ENCODE data around the gene ZNF639.
A peak's percentile ranks its signal among the peaks of the same experiment; 100 is the strongest.
"Not testable (repeated sequence)": the region's sequence is repeated elsewhere in the genome, so short reads cannot be mapped to it uniquely, and the experiment has no call there.

Gene ZNF639, protein sequence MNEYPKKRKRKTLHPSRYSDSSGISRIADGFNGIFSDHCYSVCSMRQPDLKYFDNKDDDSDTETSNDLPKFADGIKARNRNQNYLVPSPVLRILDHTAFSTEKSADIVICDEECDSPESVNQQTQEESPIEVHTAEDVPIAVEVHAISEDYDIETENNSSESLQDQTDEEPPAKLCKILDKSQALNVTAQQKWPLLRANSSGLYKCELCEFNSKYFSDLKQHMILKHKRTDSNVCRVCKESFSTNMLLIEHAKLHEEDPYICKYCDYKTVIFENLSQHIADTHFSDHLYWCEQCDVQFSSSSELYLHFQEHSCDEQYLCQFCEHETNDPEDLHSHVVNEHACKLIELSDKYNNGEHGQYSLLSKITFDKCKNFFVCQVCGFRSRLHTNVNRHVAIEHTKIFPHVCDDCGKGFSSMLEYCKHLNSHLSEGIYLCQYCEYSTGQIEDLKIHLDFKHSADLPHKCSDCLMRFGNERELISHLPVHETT

DNA sequence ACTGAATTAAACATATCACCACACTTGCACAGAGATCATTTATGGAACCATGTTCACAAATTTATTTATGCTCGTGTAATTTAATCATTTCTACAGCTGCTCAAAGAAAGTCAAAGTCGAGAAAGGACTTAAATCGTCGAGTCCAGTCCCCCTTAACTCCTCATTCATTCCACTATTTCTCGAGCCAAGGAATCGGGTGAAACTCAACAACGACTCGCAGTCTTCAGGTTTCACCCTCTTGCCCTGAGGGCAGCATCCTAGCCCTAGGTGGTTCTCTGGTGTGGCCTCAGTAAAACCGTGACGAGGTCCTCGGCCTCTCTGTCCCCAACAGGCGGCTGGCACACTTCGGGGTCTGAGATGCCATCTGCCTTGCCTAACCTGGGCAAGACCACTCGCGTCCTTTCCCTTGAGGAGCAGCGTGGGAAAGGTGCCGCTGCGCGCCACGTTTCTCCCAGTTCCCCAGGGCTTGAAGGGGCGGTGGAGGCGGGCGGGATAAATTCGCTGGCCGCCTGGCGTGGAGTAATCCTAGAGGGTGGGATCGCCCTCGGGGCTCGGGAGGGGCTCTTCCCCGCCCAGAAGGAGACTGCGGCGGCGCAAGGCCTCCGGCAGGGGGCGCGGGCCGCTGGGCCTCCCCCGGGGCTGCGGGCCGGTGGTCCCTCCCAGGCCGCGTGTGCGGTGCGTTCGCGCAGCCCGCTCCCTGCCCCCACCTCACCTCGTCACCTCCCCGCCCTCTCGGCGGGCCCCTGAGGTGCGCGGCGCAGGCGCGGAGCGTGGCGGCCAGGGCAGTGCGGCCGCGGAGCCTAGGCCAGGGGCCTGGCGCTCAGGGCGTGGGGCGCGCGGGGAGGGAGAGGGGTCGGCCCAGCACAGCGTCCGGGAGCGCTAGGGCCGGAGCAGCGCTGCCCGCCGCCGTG lies at the start of gene ZNF639:
ZNF639 (plus strand) TSS at position 746 of the 911 bp plus-strand sequence. CDS start 5,263 bp downstream, outside the sequence.
- peak; percentile 80 for DNase-seq

DNA sequence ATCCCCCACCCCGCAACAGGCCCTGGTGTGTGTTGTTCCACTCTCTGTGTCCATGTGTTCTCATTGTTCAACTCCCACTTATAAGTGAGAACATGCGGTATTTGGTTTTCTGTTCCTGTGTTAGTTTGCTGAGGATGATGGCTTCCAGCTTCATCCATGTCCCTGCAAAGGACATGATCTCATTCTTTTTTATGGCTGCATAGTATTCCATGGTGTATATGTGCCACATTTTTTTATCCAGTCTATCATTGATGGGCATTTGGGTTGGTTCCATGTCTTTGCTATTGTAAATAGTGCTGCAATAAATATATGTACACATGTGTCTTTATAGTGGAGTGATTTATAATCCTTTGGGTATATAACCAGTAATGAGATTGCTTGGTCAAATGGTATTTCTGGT lies 48.4 kb upstream of the ZNF639 start:
- DNase-seq, result not testable (repeated sequence)

DNA sequence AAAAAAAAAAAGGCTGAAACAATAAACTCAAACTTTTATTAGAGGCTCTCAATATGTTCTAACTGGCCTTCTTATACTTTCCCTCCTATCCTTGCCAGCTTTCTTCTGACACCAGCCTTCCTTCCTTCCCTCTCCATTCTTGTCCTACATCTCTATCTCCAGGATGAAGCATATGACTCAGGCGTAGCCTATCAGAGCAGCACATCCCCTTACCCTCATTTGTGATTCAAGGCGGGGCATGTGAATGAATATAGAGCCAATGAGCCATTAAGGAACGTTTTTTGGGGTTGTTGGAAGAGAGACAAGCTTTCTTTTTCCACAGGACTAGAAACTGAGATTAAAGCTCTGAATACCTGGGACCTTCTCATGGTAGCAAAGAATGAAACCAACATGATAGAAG lies 46.8 kb upstream of the ZNF639 start:
- no peak for DNase-seq

DNA sequence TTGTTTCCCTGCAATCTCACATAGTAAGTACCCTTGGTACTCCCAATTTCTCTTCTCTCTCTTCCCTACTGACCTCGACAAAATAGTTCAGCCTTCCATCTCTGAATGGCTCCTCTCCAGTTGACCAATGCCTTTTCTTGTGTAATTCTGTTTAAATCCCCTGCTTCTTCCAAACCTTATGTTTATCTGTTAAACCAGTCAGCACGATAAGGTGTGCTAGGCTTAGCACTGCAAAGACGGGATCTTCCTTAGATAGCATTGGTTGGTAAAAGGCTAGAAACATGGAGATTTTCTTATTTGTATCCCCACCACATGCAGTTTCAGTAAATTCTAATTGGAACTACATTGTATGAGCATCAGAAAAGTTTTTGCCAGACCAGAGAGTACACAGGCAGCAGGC lies 46.1 kb upstream of the ZNF639 start:
- DNase-seq, result no peak

DNA sequence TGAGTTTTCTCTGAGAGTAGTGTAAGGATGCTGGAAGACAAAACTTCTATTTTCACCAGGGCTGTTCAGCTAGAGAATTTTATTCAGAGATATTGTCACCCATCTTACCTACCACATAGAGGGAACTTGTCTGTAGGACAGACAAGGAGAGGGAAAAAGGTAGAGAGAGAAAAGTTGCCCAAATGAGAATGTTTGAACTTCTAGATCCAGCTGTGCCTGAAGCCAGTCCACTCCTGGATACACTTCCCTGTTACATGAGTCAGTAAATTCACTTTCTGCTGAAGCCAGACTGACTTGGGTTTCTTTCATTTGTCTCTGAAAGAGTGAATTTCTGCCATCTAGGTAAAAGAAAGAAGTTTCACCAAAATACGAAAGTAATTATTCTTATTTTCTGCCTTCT lies 44.7 kb upstream of the ZNF639 start:
- DNase-seq, result no peak

DNA sequence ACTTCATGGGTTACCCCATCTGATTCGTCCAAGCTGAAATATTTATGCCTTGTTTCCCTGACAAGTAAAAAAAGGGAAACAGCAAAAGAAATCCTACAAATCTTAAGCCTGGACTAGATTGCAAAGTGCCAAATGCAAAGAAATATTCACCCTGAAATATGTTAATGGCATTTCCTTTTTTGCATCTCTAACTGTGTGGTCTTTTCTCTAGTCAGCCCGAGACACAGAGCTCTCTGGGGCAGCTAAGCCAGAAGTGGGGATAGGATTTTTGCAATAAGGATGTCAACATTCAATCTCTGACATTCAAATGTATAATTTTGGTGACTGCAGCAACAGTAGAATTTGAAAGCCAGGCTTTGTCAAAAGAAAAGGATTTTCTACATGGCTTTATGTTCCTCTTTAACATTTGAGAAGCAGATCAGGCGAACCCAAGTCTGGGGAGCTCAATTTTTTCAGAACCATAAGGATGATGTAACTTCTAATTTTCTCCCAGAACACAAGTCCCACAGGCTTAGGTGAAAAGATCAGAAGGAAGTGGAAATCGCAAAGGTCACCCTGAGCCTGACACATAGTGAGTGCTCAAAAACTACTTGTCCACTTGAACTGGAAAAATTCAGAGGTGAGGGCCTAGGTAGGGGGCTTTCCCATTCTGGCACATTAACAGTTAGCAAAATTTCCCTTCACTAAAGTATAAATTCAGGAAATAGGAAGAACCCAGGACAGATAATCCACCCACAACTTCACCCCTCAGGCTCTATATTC lies 43.7 kb upstream of the ZNF639 start:
- DNase-seq, result no peak

DNA sequence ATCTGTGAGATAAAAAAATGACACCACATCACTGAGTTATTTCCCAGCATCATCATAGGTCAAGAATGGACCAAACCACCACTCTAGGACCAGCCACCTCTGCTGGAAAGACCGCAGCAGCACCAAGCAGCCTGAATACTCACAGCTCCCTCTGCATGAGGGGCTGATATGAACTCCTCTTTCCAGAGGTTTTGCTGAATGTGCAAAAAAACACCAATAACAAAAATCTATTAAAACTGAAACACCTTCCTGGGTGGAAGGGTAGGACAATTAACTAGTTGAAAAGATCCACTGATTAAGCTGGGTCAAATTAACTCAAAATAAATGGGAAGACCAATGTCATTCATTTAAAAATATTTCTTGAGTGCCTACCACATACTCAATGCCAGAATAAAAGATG lies 43.0 kb upstream of the ZNF639 start:
- DNase-seq, result no peak

DNA sequence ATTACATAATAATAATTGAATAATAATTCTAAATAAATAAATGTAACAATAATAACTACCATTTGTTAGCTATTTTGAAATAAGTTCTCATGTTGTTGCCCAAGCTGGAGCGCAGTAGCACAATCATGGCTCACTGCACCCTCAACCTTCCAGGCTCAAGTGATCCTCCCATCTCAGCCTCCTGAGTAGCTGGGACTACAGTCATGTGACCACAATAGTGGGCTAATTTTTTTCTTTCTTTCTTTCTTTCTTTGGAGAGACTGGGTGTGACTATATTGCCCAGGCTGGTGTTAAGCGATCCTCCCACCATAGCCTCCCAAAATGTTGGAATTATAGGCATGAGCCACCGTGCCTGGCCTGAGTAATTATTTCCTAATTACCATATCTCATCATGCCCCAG lies 41.0 kb upstream of the ZNF639 start:
- DNase-seq, result no peak

DNA sequence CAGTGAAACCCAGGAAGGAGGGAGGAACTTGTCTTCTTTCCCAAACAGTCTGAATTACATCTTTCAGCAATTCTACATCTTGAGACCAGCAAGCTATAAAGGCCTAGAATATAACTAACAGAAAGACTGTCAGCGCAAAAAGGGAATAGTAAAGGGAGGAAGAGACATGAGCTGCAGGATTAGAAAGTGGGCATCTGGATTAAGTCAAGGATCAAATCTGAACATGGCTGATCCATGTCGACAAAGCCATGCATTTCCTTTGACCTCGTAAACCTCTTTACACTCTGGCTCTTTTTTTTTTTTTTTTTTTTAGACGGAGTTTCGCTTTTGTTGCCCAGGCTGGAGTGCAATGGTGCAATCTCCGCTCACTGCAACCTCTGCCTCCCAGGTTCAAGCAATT lies 36.5 kb upstream of the ZNF639 start:
- no peak for DNase-seq

DNA sequence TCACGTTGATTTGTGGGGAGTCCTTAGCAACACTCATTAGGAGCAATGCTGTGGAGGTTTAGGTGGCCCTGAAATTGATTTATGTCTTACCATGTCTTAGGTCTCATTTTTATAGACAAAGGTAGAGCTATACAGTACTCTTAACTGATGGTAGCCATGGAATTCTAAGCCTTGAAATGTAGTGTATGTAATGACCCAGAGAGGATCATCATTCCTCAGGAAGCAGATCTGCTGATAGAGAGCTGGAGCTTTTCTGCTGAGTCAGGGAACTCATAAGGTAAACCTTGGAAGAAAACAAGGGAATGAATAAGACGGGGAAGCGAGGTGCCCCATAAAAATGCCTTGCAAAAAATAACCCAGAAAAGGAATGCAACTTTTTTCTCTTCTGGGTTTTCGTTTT lies 34.0 kb upstream of the ZNF639 start:
- DNase-seq, result no peak

DNA sequence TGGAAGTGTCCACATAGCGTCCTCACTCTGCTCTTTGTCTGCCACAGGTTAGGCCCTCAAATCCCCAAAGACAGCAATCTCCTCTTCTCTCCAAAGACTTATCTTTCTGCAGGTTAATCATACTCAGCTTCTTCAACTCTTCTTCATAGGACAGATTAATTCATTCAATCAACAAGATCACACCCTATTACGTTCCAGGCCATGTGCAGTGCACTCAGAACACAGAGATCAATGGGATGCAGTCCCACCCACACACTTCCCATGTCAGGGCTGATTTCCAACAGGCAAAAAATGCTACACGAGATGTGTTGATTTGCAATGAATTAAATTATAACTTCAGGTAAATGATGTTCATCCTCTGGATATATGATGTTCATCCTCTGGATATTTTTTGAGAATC lies 33.5 kb upstream of the ZNF639 start:
- DNase-seq, result no peak

DNA sequence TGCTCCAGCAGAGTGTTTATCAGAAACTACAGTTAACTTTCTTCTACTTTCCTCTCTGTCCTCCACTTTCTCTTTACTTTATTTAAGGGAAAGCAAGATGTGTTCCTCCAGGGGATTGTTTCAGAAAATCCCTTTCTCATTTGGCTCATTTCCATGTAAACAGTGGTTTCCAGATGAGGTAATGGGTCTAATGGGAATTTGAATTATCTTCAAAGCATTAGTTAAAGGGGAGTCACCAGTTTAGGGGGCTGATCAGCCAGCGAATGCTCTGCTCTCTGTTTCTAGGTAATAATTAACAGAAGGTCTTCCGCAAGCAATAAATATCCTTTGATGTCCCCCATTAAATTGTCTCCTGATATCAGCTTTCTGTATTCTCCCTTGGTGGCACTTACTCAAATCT lies 30.4 kb upstream of the ZNF639 start:
- no peak for DNase-seq

DNA sequence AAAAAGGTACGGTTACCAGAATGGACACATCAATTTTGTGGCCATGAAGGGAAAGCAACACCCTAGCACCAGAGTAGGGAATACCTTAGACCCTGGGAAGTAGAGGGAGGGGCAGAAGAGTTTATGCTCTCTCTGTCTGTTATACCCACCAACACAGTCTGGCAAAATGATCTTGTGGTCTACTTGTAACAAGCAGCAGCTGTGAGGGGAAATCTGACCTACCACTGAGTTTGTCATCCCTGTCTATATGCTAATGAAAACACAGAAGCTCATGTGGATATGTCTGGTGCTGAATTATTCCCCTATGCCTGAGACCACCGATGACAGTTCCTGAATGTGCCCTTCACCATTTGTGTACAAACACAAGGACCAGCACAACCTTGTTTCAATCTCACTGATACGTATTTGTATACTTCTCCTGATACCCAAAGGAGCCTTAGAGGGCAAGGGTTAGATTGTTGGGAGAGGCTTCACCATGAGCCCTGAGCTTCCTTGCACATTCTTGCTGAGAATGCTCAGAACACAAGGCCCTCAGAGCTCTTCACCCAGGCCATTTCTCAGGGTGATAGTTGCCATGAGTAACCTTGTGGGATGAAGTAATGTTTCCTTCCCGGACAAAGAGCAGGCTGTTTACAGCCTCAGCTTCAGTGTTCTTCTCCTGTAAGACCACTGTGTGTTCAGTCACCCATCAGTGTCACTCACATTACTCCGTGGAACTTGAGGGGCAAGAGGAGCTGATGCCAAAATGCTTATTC lies 24.7 kb upstream of the ZNF639 start:
- no peak for DNase-seq

DNA sequence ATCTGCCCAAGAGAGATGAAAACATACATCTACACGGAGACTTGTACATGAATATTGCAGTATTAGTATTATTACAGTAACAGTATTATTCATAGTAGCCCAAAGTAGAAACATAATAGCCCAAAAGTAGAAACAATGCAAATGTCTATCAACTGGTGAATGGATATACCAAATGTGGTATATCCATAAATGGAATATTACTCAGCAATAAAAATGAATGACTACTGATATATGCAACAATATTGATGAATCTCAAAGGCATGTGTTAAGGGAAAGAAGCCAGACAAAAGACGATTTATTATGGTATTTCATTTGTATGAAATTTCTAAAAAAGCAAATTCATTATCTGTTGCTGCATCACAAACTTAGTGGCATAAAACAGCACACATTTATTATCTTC lies 23.5 kb upstream of the ZNF639 start:
- no peak for DNase-seq

DNA sequence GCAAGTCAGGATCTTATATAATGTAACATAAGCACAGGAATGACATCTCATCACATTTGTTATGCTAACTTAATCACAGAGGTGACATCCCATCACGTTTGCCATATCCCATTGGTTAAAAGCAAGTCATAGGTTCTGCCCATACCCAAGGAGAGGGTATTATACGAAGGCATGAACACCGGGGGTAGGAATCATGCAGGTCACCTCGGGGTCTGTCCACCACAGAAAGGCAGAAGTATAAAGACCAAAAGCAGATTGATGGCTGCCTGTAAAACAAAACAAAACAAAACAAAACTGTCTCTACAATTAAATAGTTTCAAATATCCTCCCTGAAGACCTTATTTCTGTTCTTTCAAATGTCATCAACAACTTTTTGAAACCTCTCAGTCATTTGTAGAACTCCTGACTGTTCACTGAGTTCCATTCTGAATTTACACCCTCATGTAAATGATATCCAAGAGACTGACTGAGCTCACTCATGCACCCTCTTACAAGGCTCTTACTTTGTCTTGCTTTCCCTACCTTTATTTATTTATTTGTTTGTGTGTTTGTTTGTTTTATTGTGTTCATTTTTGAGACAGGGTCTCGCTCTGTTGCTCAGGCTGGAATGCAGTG lies 22.7 kb upstream of the ZNF639 start:
- DNase-seq, result no peak

DNA sequence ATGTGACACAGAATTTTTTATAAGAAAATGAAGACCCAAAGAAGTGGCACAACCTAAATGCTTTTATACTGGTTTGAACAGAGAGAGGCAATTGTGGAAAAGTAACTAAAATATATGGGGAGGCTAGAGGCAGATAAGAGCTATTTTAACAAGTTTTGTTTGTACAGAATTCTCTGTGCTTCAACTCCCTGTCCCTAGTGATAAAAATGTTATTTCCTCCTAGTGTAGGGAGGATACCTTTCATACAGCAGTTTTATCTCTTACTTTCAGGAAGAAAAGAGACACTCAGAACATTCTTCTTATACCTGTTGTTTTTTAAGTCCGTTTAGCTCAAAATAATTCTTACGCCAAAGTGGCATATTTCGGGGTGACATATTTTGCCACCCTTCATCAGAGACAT lies 21.2 kb upstream of the ZNF639 start:
- no peak for DNase-seq

DNA sequence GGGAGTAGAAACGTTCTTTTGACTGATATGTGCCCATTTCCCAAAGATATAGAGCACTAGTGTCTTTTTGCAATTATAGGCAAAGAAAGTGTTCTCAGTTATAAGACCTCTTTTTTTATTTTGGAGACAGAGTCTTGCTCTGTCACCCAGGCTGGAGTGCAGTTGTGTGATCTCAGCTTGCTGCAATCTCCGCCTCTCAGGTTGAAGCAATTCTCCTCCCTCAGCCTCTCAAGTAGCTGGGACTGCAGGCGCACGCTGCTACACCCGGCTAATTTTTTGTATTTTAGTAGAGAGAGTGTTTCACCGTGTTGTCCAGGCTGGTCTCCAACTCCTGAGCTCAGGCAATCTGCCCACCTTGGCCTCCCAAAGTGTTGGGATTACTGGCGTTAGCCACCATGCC lies 20.7 kb upstream of the ZNF639 start:
- no peak for DNase-seq

DNA sequence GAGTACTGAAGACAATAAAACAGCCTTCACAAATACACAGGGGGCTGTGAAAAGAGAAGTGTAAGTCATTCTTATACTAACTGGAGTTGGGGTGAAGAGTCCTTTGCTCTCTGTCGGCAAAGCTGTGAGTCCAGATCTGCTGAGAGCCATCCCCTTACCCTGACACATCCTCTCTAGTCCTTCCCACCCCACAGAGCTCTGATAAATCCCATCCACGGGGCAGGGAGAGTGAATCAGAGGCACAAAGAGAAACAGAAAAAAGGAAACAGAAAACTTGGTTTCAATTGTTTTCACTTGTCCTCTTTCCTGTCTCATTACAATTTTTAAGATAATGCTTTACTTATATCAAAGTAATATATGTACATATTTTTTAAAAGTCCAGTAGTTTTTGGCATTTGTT lies 18.2 kb upstream of the ZNF639 start:
- no peak for DNase-seq

DNA sequence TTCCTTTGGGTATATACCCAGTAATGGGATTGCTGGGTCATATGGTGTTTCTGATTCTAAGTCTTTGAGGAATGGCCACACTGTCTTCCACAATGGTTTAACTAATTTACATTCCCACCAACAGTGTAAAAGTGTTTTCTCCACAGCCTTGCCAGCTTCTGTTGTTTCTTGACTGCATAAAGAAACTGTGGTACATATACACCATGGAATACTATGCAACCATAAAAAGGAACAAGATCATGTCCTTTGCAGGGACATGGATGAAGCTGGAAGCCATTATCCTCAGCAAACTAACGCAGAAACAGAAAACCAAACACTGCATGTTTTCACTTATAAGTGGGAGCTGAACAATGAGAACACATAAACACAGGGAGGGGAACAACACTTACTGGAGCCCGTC lies 15.5 kb upstream of the ZNF639 start:
- not testable (repeated sequence) for DNase-seq

DNA sequence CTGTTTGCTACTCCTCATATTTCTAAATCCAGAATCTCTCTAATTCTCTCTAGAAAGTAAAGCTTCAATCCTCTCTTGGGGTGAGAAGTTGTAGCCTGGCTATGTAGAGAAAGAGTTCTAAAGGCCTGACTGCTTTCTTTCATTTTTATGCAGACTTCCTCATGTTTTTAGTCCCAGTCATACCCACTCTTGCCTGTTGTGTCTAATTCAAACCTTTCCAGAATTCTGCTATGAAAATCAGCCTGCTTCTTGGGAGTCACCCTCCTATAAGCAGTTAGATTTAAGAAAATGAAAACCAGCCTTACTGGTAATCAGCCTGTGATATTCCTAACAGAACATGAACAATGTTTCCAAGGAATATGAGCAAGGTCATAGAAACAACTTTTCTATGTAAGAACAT lies 14.8 kb upstream of the ZNF639 start:
- no peak for DNase-seq

DNA sequence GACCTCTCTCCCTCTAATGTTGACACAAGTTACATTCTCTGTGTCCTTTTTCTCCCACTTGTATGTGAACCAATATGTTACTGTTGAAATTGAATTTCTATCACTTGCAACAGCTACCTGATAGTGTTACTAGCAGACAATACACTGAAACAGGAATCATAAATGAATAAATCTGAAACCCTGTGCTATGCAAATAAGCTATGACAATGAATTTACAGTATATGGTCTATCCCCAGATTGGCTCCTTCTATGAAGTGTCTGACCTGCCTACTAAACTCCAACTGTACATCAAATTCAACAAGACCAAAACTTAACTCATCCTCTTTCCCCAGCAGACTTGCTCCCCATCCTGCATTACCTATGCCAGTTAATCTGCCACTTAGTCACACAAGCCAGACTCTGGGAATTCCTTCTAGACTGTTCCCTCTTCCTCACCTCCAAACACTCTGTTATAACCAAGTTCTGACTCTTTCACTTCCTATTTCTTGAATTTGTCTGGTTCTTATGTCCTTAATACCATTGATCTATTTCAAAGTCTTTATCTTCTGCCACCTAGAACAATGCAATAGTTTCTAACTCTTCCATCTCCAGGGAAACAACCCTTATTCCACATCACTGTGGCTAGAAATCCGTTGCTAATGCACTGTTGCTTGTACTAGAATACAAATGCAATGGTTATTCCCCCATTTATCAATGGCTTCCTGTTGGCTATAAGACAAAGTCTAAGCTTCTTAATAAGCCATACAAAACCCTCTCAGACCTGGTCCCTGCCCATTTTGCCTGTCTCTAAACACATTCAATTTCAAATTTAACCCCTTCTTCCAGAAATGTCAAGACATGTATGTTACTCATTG lies 13.4 kb upstream of the ZNF639 start:
- DNase-seq, result no peak

Data from NCI-H526 treated with DMSO at 0.1 percent for 48 hours (cell line).